ENCODE measurements around the gene SOBP.

DNA sequence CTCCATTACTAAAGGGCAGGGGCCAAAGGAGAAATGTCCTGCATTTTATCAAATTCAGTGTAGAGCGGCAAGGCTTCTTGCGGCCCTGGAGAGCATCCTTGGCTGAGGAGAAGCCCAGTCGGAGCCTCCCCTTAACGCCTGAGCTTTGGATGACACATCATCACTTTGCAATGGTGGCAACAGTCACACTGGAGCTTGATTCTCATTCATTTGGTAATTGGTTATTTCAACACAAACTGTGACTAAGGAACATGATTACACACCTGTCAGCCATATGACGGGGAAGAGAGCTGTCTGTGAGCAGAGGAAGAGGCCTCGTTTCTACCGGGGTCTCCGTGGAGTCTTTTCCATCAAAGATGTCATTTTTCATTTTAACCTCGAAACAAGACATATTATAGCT, 81.4 kb downstream of the SOBP start:
- TF ChIP-seq GATA2 (IDR thresholded peaks at IDR 0.05; ENCODE audit: low read depth, low read length) (no peak), GATA3 (IDR thresholded peaks at IDR 0.05; ENCODE audit: low read depth, low read length) (no peak)

All from SH-SY5Y (cell line).